Measurements from ENCODE around the gene ACVR1B.

ACVR1B gene

DNA sequence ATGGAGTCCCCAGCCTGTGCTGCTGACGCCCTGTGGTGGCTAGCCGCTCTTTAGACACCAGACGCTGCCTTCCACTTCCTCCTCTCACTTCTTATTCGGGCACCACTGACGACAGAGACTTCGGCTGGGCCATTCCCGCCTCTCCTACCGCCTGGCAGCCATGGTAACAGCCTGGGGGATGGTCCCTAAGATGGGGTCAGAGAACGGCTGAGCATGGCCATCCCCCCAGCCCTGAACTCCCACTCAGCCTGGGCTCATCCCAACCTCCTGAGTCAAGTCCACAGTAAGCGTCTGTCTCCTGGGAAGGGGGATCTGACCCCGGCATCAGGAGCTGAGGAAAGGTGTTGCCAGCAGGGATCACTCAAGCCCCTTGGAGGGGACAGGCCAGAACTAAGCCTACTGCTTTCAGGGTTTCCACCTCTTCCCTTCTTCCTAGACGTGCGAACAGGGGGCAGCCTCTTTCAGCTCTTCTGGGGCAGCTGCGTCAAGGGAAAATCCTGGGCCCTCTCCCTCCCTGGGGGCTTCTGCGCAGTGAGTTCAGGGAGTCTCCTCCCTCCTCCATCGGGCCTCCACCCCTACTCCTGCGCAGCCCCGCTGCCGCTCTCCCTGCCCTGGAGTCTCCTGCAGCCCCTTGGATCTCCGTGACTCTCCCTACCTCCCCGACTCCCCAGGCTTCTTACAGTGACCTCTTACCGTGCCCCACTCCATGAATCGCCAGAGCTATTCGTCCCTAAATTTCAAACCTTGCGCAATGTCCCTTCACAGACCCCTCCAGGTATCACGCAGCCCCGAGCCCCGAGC lies 54.6 kb downstream of the ACVR1B start:
- DNase-seq: peak in 1 of 5 experiments; percentile 38

DNA sequence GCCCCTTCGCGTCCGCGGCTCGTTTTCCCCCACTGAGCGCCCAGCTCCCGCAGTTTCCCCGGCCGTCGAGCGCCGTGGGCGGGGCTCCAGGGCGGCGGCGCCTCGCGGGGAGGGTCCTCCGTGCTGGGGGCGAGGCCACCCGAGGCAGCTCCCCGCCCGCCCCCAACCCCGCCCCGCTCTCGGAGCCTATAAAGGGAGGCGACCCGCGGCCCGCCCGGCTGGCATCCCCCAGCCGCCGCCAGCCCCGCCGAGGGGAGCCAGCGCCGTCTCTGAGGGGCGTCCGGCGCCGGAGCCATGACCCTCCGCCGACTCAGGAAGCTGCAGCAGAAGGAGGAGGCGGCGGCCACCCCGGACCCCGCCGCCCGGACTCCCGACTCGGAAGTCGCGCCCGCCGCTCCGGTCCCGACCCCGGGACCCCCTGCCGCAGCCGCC lies 55.2 kb downstream of the ACVR1B start, which contains the start of gene TAMALIN:
TAMALIN (plus strand) TSS at position 221 of the 432 bp plus-strand sequence; CDS start at position 295, 74 bp downstream.
- DNase-seq: peak; percentile 44 to 82 (median 78)

DNA sequence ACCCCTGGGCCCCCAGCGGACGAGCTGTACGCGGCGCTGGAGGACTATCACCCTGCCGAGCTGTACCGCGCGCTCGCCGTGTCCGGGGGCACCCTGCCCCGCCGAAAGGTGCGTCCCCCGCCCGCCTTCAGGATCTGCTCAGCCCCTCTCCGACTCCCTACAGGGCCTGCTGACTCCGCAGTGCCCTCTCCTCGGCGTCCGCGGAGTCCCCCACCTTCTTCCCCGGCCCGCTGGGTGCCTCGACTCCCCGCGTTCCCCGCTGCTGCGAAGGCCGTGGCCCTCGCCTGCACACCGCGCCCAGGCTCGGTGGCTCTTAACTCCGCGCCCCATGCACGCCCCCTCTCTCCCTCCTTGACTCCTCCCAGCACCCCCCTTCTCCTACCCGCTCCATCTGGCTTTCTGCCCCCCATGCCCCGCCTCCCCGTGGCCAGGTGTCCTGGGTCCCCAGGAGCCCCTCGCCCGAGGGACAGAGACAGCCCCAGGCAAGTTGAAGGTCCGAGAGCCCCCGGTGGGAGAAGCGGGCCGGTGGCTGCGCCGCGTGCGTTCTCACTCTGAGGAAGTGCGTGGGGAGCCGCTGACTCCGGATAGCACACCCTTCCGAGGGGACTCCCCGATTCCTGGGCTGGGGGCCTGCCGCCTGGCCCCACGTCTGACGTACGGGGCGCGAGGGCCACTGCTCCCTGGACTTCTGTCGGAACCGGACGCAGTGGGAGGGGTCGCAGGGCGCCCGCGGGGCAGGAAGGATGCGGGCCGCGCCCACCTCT lies 55.8 kb downstream of the ACVR1B start:
- DNase-seq: peak; percentile 16 to 67 (median 36)

DNA sequence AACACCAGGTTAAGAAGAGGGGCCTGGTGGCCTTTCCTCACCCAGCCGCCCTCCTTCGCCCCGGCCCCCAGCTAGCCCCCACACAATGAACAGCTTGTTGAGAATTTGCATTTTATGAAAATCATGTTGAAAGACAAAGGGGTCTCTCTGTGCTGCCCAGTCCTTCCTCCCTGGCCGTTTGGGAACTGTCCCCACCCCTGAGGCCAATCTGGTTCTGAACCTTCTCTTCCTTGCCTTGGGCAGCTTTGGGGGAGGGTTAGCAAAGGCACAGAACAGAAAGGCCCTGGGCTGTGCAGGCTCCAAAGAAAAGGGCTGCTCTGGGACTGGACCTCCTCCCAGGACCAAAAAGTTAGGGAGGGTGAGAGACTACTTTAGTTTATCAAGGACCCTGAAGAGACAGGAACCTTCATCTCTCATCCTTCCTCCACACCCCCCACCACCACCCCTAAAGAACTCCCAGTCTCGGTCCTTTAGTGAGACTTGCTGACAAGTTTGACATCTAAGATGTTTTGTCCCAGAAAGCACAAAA lies 56.5 kb downstream of the ACVR1B start:
- no peak for DNase-seq

DNA sequence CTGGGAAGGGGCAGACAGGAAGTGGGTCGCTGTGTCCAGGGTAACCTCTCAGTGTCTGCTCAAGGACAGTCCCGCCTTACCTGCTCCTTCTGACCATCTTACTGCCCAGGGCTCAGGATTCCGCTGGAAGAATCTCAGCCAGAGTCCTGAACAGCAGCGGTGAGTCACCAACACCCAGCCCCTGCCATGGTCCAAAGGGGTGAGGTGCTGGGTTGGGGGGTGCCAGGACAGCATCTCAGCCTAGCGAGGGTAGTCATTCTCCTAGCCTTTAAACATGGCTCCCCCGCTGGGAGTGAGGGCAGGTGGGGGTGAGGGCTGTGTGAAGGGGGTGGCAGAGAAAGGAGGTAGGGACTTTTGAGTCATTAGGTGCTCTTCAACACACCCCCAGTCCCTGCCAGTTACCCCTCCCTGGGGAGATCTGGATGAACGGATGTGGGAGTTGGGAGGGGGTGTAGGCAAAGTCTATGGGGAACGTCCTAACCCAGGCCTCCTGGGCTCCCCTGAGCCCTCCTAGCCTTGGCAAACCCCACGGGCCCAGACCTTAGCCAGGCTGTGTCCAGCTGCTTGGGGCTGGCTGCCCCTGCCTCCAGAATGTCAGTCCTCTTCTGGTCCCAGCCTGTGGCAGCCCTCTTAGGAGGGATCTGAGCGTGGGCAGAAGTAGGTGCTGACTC lies 57.7 kb downstream of the ACVR1B start:
- DNase-seq: no peak

DNA sequence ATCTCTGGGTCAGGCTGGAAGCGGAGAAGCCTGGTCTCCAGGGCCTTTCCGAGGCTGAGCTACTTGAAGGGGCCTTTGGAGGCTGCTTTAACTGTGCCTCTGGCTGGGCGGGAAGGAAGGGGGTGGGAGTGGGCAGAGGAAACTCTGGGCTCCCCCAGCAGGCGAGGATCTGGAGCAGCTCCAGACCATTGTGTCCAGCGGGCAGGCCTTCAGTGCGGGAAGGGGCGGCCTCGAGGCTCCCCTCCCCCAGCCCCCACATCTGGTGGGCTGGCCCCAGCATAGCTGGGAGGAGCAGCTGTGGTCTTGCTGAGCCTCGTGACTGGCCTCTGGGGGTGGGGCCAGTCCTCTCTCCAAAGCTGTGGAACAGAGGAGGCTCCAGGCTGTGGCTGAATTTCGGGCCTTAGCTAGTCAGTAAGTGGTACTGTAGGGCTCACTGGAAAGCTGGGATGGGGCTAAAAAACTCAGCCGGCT lies 58.7 kb downstream of the ACVR1B start:
- DNase-seq: no peak

DNA sequence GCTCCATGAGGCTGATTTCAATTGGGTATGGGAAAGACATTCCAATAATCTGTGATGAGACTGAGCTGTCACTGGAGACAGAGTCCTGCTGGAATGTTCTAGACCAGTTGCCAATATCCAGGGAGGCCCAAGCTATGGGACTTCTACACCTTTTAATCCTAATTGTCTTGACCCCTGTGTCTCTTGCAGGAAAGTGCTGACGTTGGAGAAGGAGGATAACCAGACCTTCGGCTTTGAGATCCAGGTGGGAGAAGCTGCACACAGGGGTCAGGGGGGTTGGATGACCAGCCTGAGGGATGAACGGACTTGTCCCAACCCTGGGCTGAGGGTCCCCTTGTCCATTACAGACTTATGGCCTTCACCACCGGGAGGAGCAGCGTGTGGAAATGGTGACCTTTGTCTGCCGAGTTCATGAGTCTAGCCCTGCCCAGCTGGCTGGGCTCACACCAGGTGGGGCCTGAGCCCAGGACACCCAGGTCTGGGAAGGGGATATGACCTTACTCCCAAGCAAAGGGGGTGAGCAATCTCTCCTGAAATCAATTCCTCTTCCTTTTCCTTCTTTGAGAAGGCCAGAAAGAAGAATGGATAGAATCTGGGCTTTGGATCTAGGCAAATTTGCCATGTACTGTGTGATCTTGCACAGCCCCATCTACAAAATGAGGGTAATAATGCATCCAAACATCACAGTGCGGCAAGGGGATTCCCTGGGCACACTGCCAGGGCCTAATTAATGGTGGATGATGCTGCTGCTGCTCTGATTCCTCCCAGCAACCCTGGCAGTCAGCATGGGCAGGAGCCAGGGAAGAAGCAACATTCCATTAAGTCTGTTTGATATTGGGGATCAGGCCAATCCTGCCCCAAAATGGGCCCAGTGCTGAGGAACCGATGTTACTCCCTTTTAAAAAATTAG lies 59.4 kb downstream of the ACVR1B start:
- DNase-seq: no peak

DNA sequence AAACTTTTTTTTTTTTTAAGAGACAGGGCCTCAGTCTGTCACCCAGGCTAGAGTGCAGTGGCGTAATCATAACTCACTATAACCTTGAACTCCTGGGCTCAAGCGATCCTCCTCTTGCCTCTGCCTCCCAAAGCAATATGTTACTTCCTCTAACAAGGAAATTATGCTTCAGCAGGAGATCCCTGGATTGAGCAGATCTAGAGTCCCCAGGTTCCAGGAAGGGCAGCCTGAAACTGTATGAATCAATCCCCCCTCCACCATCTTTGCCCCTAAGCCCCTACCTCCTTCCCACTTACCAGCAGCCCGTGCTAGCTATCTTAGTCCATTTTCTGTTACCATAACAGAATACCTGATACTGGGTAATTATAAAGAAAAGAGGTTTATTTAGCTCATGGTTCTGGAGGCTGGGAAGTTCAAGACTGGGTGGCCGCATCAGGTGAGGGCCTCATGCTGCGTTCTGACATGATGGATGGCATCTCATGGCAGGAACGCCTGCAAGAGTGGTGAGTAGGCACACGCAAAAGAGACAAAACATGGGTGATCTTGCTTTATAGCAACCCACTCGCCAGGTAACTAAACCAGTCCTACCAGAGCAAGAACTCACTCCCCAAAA lies 60.2 kb downstream of the ACVR1B start:
- no peak for DNase-seq

DNA sequence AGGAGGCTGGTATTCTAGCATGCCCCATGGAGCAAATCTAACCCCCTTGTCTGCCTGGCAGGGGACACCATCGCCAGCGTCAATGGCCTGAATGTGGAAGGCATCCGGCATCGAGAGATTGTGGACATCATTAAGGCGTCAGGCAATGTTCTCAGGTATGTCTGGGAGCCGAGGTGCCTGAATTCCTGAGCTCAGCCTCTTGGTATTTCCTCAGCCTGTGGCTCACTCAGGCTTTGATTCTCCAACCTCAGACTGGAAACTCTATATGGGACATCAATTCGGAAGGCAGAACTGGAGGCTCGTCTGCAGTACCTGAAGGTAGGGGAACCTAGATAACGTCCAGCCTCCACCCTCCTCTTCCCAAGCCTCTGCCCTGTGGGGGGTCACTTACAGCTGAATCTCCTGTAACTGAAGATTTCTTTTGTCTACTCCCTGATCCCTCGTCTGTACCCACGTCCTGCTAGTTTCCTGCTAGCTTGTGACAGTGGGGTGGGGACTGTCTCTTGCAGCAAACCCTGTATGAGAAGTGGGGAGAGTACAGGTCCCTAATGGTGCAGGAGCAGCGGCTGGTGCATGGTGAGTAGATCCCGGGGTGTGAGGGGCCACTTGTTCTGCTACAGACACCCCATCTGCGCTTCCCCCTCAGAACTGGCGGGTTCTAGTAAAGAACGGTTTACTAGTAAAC lies 62.3 kb downstream of the ACVR1B start:
- no peak for DNase-seq

DNA sequence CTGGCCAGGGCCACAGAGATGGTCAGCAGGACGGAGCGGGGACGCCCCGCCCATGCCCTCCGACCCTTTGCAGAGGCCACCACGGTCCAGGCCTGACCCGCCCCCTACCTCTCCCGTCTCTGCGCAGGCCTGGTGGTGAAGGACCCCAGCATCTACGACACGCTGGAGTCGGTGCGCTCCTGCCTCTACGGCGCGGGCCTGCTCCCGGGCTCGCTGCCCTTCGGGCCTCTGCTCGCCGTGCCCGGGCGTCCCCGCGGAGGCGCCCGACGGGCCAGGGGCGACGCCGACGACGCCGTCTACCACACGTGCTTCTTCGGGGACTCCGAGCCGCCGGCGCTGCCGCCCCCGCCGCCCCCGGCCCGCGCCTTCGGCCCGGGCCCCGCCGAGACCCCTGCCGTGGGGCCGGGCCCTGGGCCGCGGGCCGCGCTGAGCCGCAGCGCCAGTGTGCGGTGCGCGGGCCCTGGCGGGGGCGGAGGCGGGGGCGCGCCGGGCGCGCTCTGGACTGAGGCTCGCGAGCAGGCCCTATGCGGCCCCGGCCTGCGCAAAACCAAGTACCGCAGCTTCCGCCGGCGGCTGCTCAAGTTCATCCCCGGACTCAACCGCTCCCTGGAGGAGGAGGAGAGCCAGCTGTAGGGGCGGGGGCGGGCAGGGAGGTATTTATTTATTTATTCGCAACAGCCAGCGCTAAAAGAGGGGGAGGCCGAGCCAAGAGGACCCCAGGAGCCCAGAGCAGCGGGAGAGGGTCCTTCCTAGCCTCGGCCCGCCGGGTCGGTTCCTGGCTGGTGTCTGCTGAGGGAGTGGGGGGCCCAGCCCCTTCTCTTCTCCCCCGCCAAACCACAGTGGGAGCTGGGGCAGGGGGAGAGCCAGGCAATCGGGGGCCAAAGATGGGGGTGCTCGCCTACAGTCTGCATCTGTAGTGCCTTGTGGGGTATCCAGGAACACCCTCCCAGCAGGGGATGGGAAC lies 63.4 kb downstream of the ACVR1B start:
- DNase-seq: no peak

DNA sequence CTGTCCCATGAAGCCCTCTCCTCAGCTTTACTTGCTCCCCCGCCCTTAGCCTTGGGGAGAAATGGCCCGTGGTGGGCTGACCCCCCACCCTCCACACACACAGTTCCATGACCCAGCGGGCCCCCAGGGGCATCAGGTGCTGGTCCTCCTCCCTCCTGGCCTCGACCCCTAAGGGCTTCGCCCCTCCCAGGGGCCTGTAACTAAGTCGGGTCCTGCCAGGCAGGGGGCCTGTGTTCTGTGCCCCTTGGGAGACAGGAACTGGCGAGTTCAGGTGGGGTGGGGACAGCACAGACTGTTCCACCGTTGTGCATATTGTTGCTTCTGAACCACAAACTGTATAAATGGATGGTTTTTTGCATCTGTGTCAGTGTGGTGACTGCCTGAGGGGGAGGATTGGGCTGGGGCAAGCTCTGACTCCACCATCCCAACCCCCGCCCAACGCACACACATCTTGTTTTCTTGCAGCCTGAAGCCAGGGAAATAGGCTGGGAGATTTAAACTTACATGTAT lies 64.1 kb downstream of the ACVR1B start:
- DNase-seq: no peak

DNA sequence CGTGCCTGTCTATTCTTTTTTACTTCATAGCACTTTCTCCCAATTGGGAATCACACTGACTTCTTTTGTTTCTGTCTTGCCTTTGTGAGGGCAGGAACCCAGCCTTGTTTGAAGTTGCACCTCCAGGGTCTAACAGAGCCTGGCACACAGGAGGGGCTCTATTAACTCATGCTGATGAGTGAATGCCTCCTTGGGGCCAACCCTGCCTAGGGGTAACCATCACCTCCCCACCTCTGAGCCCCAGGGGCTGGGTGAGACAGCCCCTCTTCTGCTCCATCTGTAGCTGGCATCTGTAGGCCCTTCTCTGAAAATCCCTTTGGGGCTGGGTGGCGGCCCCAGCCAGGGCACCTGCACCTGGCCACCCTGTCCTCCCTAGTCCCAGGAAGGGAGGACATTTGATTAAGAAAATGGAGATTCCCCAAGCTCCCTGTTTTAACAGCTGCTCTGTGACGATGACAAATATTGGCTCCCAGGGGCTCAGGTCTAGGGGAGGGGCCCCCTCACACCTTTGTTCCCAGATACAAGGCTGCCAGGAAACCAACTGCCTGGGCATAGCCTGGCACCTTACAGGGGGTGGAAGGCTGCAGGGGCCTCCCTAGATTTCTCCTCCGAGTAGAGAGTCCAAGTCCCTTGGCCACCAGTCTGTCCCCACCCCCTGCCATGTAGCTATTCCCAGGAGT lies 67.1 kb downstream of the ACVR1B start:
- no peak for DNase-seq

DNA sequence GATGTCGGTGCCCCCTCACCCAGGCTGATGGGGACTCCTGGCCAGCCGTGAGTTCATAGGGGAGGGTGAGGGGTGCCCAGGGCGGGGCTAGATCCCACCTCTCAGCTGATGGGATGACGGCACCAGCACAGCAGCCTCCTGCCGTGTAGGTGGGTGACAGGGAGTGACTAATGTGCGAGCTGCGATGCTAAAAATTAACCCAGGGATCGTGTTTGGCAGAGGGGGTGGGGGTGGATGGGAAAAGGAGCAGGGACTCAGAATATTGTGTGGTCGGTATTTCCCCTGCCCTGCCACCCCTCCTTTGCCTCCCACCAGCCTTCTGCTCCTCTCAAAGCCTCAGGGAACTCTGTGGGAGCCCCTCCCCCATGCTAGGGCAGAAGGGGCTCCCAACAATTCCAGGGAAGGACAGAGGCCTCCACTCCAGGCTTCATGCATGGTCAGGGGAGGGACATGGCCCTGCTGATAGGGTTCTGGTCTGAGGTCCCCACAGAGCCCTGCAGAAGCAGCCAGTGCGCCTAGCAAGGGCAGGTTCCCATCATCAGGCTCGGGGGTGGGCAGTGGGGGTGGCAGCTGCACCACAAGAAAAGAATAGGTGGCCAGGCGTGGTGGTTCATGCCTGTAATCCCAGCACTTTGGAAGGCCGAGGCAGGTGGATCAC lies 67.7 kb downstream of the ACVR1B start:
- DNase-seq: no peak

DNA sequence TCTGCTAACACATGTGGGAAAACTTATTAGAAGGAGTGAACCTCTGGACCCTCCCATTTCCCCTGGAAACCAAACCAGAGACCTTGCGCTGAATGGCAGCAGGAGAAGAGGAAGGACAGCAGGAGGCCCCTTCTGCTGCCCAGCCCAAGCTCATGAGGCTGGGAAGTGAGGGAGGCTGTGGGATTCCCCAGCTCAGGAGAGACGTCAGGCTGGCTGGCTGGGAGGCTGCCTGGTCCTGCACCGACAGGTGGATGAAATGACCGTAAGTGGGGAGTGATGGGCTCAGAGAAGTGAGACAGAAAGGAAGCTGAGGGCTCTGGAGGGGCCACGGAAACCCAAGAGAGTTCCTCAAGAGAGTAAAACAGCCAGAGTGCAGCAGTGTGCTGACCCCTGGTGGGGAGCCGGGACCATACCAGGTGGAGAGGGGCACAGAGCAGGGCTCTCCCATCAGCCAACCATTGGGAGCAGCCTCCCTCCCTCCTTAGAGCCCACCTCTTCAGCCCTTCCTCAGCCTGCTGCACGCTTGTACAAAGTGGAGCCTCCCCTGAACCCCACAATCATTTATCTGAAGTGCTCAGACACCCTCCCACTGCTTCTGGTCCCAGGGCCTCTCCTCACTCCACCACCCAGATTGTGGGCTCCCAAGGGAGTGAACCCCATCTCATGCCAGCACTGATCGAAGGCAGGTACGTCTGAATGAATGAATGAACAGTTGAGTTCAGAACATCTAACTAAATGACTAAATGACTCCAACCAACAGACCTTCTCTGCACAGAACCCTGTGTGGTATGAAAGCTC lies 69.2 kb downstream of the ACVR1B start:
- DNase-seq: peak in 4 of 5 experiments; percentile 40 to 58 (median 45)

DNA sequence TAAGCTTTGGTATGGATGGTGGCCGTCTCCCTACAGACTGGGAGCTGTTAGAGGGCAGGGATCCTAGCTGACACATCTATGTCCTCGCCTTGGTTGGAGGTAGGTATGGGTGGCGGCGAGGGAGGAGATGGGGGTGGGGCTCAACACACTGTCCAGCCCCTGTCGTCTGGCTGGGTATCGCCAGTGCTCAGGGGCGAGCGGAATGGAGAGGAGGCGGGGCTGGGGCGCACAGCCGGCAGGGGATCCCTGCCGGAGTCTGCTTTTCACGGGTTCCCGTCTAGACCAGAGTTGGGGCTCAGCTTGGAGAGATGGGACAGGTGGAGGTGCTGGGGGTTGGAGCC lies 71.3 kb downstream of the ACVR1B start:
- DNase-seq: no peak

DNA sequence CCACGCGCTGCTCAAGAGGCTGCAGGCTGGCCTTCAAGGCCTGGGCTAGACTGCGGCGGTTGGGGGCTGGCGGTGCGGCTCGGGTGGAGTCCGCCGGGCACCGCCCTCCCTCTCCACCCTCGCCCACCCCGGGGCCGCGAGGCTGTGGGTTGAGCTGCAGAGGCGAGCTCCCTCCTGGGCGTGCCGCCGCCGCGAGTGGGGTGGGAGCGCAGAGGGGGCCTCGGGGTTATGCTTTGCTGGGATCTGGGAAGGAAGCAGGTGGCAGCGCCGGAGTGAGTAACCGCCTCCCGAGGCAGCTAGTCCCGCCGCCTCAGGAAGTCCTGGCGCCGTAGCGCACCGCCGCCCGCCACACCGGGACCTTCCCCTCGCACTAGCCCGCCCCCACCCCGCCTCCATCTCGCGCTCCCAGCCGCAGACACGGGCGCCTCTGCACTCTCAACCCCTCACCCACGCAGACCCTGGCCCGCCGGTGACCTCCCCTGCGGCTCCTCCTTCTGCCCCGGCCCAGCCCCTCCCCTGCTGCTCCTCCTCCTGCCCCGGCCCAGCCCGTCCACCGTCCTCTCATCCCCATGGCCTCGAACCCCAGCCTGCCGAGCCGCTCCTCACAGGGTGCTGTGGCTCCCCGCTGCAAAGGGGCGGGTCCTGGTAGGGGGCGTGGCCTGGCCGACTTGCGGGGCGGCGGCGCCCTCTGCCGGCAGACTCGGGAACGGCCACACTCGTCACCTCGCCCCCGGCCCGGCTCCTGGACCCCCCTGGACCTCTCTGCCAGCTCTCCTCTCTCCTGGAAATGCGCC lies 71.9 kb downstream of the ACVR1B start:
- DNase-seq: peak; percentile 78 to 90 (median 87)

All from T-helper 2 cell (primary cell).